PFSK-1 (cell line): Measurements from ENCODE around the gene MIOS.

Experiments used
- FOXP2 ChIP-seq: optimal IDR thresholded peaks from 2 replicates; pipeline ENCODE3; 2011; ENCODE audit warnings: borderline replicate concordance, control low read depth, inconsistent platforms; ENCODE audit not compliant: insufficient read depth; ENCODE audit errors: extremely low read length, extremely low read depth
- POLR2AphosphoS5 ChIP-seq: IDR thresholded peaks from 2 replicates; pipeline ENCODE4 v1.6.1; 2012; ENCODE audit warnings: low read depth, mild to moderate bottlenecking, control low read depth, low read length, moderate library complexity
- REST ChIP-seq, 2 experiments: IDR thresholded peaks; 2 replicates each; pipeline versions ENCODE4 v1.6.1 to v1.8.0; 2011 to 2012; ENCODE audit warnings: low read depth in 2 of 2, low read length in 2 of 2, control low read depth in 1 of 2, inconsistent platforms in 1 of 2, mild to moderate bottlenecking in 1 of 2, moderate library complexity in 1 of 2; ENCODE audit not compliant: insufficient read depth in 1 of 2
- SIN3A ChIP-seq: IDR thresholded peaks from 2 replicates; pipeline ENCODE4 v1.6.1; 2012; ENCODE audit warnings: mild to moderate bottlenecking, low read length, moderate library complexity, borderline replicate concordance; ENCODE audit not compliant: insufficient read depth
- TAF1 ChIP-seq: IDR thresholded peaks from 2 replicates; pipeline ENCODE4 v1.6.1; 2012; ENCODE audit warnings: low read length, control low read depth, borderline replicate concordance; ENCODE audit not compliant: insufficient read depth

Gene MIOS

DNA sequence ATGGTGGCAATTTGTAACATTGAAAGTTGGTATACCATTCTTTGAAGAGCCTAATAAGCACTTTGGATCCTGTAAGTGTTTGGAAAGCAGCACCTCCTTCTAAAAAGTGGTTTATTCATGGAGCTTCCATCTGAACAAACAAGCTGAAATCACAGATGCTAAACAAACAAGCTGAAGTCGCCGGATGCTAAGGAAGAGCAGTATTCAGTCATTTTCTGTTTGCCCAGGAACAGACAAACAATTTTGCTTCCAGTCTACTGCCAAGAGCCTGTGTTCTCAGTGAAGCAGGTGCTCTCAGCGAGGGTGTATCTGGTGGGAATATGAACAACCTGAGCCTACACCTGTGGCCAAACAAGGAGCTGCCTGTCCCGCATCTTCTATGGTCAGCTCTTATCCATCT, 37.4 kb upstream of the MIOS start:
- no peak for TF ChIP-seq REST (IDR thresholded peaks at IDR 0.05; ENCODE audit: insufficient read depth in 1 of 2, low read depth in 2 of 2, low read length in 2 of 2)
- no peak for TF ChIP-seq SIN3A
- TF ChIP-seq FOXP2, result no peak

GRCh38 chr7:7533831-7534430, 32.8 kb upstream of the MIOS start:
- no peak for TF ChIP-seq REST (IDR thresholded peaks at IDR 0.05; ENCODE audit: insufficient read depth in 1 of 2, low read depth in 2 of 2, low read length in 2 of 2)
- no peak for TF ChIP-seq SIN3A
- TF ChIP-seq TAF1, result no peak
- TF ChIP-seq POLR2AphosphoS5, result no peak
- no peak for TF ChIP-seq FOXP2

GRCh38 chr7:7535691-7536090, 31.0 kb upstream of the MIOS start, which contains the start of gene COL28A1:
COL28A1 (minus strand) TSS chr7:7535873; CDS start chr7:7532875, 2,998 bp downstream.
- TF ChIP-seq REST (IDR thresholded peaks at IDR 0.05; ENCODE audit: insufficient read depth in 1 of 2, low read depth in 2 of 2, low read length in 2 of 2) (no peak), FOXP2 (no peak), SIN3A (no peak), POLR2AphosphoS5 (no peak), TAF1 (no peak)

DNA sequence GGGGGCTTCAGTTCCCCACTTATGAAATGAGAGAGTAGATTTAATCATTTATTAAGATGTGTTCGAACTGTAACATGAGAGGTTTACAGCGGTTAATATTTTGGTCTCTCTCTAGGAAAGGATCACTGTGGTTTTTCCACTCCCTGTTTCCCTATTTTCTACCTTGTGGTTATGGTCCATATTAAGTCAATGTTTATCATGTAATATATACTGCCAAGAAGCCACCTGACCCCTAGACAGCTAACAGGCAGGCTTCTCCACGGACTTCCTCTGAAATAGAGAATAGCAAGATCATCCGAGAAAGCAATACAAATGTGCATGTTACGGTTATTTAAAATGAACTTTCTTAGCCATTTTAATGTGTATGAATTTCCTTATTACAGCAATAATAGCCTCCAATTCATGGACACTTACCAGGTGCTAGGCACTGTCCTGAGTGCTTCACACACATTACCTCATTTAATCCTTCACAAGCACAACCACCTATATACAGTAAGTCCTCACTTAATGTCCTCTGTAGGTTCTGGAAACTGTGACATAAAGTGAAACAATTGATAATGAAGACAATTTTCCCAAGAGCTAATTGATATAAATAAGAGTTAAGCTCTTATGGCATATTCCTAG, 30.2 kb upstream of the MIOS start:
- TF ChIP-seq REST (IDR thresholded peaks at IDR 0.05; ENCODE audit: insufficient read depth in 1 of 2, low read depth in 2 of 2, low read length in 2 of 2), result no peak
- TF ChIP-seq SIN3A, result no peak
- TF ChIP-seq TAF1, result no peak
- TF ChIP-seq FOXP2, result no peak
- no peak for TF ChIP-seq POLR2AphosphoS5
